Sigmoid colon (tissue), 3 donors: ENCODE measurements around the gene KIAA0232.

Experiments
- CTCF ChIP-seq, 4 experiments: fragments of 450-650 bp in 3 of 4; fragments of 200-600 bp in 1 of 4; IDR thresholded peaks; one replicate each; pipeline ENCODE4 v1.5.1; 2016 to 2019; ENCODE audit warnings: antibody characterized with exemption in 4 of 4, mild to moderate bottlenecking in 3 of 4, moderate library complexity in 2 of 4
- POLR2A ChIP-seq, 2 donors: fragments of 450-650 bp; IDR thresholded peaks; one replicate each; pipeline ENCODE4 v1.6.1; 2016; ENCODE audit warnings: antibody characterized with exemption in 2 of 2, mild to moderate bottlenecking in 2 of 2, moderate library complexity in 2 of 2

GRCh38 chr4:6898763-6899162 is 116.2 kb downstream of the KIAA0232 start:
- TF ChIP-seq CTCF (IDR thresholded peaks at IDR 0.05) (no peak), POLR2A (IDR thresholded peaks at IDR 0.05) (no peak)
